ENCODE measurements around the gene FZD10. TPM values are rescaled to one million over a fixed set of nuclear protein-coding genes. Genes with fewer than 3 reads are reported as not detected.

Gene FZD10
- total RNA-seq, 2 donors from 2014 or later: under 0.01 to 0.52 TPM

DNA sequence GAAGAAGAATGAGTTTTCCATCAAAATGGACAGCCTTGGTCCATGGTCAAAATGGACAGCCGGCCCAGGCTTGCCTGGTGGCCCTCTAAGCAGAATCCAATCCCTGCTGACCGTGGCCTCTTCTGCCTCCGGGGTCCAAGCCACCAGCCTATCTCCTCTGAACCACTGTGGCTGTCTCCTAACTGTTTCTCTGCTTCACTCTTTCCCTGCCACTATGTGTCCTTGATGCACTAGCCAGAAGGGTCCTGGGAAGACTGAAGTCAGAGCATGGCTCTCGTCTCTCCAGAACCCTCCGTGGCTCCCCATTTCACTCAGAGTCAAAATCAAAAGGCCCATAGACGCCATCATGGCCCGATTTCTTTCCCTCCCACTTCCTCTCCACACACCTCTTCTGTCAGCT is 8.5 kb upstream of the FZD10 start:
- 73 to 76% methylated on average over 7 of the region's 7 CpGs for WGBS, 2 donors
- TF ChIP-seq POLR2A (IDR thresholded peaks at IDR 0.05) (no peak), CTCF (IDR thresholded peaks at IDR 0.05) (no peak)
- peaks cover 0 to 8% of the 10 kb centered on the region in 2 donors for H3K27me3 ChIP-seq

DNA sequence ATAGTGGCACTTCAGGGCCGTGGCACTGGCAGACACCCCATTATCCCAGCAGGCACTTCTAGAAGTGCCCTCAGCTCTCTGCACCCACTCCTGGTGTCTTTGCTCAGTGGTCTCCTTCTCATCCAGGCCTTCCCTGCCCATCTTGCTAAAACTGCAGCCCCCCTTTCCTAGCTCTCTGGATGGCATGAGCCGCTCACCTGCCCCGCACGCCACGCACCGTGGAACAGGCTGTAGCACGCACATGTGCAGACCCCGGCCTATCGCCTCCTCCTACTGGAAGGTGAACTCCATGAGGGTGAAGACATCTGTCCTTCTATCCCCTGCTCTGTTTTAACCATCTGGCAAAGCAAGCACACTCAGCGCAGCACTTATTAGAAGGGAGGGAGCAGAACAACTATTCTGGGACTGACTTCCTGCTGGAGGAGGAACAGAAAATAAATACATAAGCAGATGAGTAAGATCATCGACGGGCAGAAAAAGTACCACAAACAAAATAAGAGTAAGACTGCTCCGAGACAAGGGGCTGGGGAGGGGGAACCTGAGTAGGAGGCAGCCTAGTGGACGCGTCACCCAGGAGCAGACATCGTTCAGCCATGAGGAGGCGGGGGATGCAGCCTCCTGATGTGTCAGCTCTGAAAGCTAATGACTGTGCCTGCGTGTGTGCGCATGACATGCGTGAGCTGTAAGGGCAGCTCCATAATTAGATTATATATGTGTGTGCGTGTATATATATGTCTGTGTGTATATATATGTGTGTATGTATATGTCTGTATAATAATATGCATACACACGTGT is 7.8 kb upstream of the FZD10 start:
- peaks cover 0 to 8% of the 10 kb centered on the region in 2 donors for H3K27me3 ChIP-seq

More for the DNA sequence above, 8.5 kb upstream of the FZD10 start:
- ATAC-seq (no peak), DNase-seq (no peak)
- H3K4me1 ChIP-seq: no peaks in the 10 kb centered on the region
- no peaks in the 10 kb centered on the region for H3K36me3 ChIP-seq (replicated peaks in 1 of 2; ENCODE audit: insufficient read depth in 1 of 2, low read depth in 2 of 2)
- no peak overlapping the region for H3K4me3 ChIP-seq
- intact Hi-C loops (cut with DNase I): no loop called here
- H3K27ac ChIP-seq: no peak overlapping the region
- H3K9me3 ChIP-seq: no peaks in the 10 kb centered on the region

DNA sequence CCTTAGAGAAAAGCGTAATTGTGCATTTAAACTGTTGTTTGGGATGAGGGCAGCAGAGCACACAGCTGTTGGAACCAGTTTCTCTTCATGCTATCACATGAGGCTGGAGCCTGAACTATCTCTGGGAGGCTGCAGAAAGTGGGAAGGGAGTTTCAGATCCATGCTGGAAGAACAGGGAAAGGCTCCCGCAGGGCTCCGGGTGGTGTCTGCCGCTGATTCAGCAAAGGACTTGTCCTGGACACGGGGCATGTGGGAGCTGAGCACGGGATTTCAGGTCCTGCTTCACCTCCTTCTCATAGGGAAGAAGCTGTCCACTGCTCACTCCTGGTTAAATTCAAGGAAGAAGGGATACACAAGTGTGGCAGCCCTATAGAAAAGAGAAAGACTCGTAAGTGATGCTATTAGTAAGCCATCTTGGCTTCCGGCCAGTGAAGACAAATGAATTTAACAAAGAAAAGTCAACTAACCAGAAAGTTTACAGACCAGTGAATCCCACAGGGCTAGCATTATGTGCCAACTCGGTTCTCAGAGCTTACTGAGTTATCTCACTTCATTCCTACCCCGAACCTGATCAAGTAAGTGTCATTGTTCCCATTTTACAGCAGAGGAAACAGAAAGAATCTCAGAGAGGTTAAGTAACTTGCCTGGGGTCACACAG is 6.7 kb upstream of the FZD10 start:
- 51 to 64% methylated on average over 7 to 10 of the region's 10 CpGs for WGBS, 2 donors

More for the DNA sequence above, 7.8 kb upstream of the FZD10 start:
- Histone ChIP-seq H3K9me3 (no peaks in the 10 kb centered on the region), H3K36me3 (replicated peaks in 1 of 2; ENCODE audit: insufficient read depth in 1 of 2, low read depth in 2 of 2) (no peaks in the 10 kb centered on the region), H3K4me1 (no peaks in the 10 kb centered on the region), H3K27ac (no peak overlapping the region), H3K4me3 (no peak overlapping the region)
- ATAC-seq (no peak), DNase-seq (no peak)
- TF ChIP-seq CTCF (IDR thresholded peaks at IDR 0.05) (no peak), POLR2A (IDR thresholded peaks at IDR 0.05) (no peak)
- WGBS, 2 donors: 74 to 76% methylated on average over 22 of the region's 22 CpGs
- intact Hi-C loops (cut with DNase I): no loop called here

DNA sequence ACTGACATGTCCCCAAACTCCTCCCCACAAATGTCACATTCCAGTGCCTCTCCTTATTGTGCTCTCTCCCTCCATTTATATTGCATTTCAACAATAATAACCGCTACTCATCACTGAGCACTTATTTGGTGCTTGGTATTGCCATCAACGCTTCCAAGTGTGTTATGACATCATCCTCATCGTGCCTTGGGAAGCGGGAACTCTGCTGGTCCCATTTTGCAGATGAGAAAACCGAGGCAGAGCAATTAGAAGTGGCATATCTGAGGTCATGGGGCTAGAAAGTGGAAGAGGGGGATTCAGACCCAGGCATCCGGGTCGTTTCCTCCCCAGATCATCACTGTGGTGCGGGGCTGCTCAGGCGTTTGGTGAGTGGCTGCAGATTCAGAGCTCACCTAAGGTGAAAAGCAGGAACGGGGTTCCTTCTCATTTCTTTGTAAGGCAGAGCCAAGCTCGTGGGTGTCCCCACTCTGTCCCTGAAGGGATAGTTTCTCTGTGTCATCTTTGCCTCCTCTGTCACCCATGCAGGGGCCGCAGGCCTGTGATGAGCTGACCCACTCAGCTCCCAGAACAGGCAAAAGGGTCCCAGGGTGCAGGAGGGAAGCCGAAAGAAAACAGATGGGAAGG is 5.5 kb upstream of the FZD10 start:
- Histone ChIP-seq H3K27me3 (peaks cover 0 to 8% of the 10 kb centered on the region in 2 donors), H3K27ac (no peak overlapping the region), H3K36me3 (replicated peaks in 1 of 2; ENCODE audit: insufficient read depth in 1 of 2, low read depth in 2 of 2) (no peaks in the 10 kb centered on the region), H3K4me1 (peaks cover 12% of the 10 kb centered on the region), H3K9me3 (no peaks in the 10 kb centered on the region), H3K4me3 (no peak overlapping the region)
- no peak for DNase-seq
- ATAC-seq: no peak
- WGBS, 2 donors: 51 to 61% methylated on average over 13 of the region's 13 CpGs
- TF ChIP-seq POLR2A (IDR thresholded peaks at IDR 0.05) (no peak), CTCF (IDR thresholded peaks at IDR 0.05) (no peak)
- intact Hi-C loops (cut with DNase I): no loop called here

More for the DNA sequence above, 6.7 kb upstream of the FZD10 start:
- H3K27me3 ChIP-seq: peaks cover 0 to 8% of the 10 kb centered on the region in 2 donors
- no peaks in the 10 kb centered on the region for H3K4me1 ChIP-seq
- H3K36me3 ChIP-seq (replicated peaks in 1 of 2; ENCODE audit: insufficient read depth in 1 of 2, low read depth in 2 of 2): no peaks in the 10 kb centered on the region
- H3K9me3 ChIP-seq: no peaks in the 10 kb centered on the region
- ATAC-seq (no peak), DNase-seq (no peak)
- H3K4me3 ChIP-seq: no peak overlapping the region
- intact Hi-C loops (cut with DNase I): no loop called here
- TF ChIP-seq POLR2A (IDR thresholded peaks at IDR 0.05): no peak
- TF ChIP-seq CTCF (IDR thresholded peaks at IDR 0.05): no peak
- no peak overlapping the region for H3K27ac ChIP-seq

Measured in body of pancreas (tissue), 4 donors.